GM21737 (cell line): ENCODE data around the gene ILKAP.

Experiments
- ATAC-seq: cut with Tn5 transposase; IDR thresholded peaks from one replicate; pipeline ENCODE4 v1.9.1; 2021; ENCODE audit warnings: mild to moderate bottlenecking, moderate library complexity; ENCODE audit not compliant: unreplicated experiment

The ILKAP gene, protein sequence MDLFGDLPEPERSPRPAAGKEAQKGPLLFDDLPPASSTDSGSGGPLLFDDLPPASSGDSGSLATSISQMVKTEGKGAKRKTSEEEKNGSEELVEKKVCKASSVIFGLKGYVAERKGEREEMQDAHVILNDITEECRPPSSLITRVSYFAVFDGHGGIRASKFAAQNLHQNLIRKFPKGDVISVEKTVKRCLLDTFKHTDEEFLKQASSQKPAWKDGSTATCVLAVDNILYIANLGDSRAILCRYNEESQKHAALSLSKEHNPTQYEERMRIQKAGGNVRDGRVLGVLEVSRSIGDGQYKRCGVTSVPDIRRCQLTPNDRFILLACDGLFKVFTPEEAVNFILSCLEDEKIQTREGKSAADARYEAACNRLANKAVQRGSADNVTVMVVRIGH

DNA sequence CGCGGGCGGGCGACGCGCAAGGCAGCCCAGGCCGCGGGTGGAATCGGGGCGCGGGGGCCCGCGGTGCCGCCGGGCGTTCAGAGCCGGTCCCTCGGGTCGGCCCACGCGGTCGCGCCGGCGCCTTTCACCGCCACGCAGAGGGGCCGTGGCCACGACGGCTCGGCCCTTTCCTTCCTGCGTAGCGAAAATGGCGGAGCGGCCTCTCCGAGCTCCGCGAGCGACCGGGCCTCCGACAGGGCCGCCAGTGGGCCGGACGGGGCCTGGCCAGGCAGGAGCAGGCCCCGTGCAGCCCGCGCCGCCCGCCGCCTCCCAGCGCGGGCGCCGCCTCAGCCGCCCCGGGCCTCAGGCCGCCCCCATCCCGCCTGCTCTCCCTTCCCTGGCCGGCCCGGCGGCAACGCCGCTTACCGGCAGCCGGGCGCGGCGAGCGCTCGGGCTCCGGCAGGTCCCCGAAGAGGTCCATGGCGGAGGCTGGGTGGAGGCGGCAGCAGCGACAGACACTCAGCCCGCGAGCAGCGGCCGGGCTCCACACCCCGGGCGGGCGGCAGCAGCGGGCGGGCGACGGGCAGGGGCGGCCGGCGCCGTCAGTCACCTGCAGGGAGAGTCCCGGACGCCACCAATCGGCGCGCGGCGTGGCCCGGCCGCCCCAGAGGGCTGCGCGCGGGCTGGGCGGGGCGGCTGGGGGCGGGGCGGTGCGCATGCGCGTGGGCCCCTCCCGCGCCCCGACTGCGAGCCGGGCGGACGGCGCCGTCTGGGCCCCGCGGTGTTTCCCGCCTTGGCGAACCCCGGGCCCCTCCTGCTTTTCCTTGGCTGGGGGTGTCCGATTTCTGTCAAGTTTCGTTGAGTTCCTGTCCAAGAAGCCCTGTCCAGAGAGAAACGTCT, at the start of gene ILKAP:
ILKAP (minus strand) TSS at position 602 of the 879 bp plus-strand sequence; CDS start at position 460, 142 bp downstream.
- ATAC-seq, result peak; percentile 94

DNA sequence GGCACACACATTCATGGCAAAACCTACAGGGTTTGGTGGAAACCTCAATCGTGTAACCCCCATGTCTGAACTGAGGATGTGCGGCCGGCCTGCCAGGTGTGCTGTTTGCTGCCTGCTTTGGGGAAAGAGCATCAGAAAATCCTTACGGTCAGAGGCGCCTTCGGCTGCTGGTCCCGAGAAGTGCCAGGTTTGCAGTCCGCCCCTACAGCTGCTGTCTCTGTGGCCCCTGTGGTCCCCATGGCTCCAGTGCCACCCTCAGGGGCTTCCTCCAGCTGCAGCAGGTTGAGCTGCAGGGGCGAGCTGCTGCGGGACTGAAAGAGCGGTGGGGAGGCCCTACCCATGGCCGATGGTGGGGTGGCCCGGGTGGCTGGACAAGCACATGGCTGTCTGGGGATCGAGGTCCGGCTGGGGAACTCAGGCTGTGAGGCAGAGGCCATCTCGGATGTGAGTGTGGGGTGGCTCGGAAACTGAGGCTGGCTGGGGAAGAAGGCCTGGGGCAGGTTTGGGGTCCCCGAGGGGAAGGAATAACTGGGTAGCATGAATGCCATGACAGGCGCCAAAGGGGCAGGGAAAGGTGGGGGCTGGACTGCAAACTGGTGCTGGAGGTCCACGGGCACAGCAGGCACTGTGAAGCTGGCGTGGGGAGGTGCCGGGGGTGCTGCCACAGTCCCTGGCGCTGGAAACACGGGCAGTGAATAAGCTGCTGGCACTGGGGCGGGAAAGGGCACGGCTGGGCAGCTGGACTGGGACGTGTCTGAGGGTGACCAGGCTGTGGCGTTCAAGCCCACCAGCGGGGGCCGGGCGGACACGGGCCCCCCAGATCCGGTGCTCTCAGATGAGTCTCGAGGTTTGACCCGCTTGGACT, 49.5 kb upstream of the ILKAP start:
- ATAC-seq, result no peak

GRCh38 chr2:238251986-238252385, 48.5 kb upstream of the ILKAP start:
- ATAC-seq, result no peak

- no peak for ATAC-seq
Observed at GRCh38 chr2:238251331-238251730, 47.8 kb upstream of the ILKAP start.

- ATAC-seq, result no peak
Observed at GRCh38 chr2:238250896-238251295, 47.4 kb upstream of the ILKAP start.

- ATAC-seq, result no peak
Observed at GRCh38 chr2:238247841-238248453, 44.5 kb upstream of the ILKAP start.

GRCh38 chr2:238247002-238247822, 43.7 kb upstream of the ILKAP start:
- no peak for ATAC-seq

- no peak for ATAC-seq
Observed at GRCh38 chr2:238244151-238244550, 40.7 kb upstream of the ILKAP start.

DNA sequence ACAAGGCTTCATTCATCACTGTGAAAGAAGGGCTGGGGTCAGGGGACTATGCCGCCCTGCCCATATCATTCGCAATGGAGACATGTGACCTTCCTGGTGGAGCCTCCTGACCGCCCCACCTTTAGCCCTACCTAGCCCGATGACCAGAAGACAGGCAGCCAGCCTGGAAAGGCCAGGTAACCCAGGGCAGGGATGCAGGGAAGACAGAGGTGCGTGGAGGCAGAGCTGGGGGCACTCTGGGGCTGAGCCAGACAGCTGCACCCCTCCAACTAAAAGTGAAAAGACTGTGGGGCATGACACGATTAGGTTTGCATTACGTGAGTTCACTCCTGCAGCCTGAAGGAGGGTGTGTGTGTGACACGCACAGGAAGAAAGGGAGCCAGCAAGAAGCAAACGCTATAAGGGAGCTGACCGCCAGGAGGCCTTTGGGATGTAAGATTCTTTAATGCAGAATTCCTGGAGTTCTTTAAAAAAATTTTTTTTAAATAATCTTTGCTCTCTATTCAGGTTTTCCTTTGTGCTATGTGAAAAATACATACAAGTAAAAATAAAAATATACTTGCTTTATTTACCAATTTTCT, 40.1 kb upstream of the ILKAP start:
- no peak for ATAC-seq

DNA sequence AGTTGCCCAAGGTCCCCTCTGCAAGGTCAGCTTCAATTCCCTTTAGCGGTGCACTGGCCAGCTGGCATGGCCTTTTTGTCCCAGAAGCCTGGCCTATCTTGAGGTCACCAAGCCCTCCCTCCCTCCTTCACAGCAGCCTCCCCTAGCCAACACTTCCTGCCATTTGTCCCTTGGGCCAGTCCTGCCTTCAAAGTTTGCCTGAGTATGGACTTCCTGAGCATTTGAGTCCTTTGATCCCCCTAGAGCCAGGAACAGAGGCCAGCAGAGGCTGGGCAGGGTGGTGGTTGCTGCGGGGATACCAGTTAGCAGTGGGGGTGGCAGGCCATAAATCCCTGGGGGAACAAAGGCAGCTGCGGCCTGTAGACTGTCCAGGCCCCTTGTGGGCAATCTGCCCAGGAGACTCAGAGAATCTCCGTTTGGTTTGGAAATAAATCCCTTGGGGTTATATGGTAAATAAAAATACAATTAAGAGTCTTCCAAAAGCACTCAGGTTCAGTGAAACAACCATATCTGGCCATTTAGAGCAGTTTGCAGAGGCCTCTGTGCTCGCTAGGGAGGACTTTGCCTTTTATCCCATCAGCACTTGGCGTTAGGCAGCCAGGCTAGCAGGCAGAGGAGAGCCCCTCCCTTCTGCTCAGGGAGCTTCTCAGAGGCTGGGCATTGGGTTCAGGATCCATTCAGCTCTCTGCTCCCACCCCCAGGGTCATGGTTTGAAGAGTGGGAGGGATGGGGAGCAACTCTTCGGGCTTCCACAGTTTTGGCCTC, 39.4 kb upstream of the ILKAP start:
- no peak for ATAC-seq

- ATAC-seq, result no peak
Observed at GRCh38 chr2:238241970-238242369, 38.5 kb upstream of the ILKAP start.

GRCh38 chr2:238240757-238241711, 37.5 kb upstream of the ILKAP start:
- ATAC-seq, result no peak

DNA sequence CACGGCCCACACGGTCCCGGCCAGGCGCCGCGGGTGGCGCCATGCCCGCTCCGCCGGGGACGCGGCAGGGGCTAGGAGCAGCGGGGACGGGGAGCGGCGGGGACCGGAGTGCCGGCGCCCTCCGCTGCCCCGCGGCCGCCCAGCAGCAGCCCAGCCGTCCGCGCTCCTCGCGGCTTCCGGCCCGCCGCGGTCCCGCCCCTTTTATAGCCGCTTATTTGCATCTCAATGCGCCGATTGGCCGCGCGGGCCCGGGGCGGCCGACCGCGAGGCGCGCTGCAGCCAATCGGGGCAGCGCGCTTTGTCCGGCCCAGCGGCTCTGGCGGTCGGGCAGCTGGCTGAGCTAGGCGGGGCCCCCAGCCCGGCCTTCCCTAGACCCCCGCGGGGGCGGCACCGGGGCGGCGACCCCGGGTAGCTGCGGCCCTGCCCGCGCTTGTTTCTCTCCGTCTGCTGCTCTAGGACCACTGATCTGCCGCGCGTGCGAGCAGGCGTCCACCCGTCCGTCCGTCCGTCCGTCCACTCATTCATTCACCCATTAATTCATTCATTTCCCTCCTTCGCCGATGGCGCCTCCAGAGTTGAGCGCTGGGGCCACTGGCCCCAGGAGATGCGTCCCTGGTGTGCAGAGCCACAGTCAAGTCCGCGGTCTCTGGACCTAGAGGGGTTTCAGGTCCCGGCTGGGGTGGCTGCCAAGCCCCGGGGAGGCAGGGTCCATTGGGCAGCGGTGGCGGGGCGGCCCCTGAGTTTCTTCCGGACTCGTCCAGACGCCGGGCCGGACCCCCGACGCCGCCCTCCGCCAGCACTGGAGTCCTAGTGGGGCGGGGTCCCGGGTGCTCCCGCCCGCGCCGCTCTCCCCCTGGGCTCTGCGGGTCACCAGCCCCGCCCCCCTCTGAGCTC, 36.6 kb upstream of the ILKAP start, which contains the start of gene HES6:
HES6 (minus strand) TSS at position 176 of the 894 bp plus-strand sequence; CDS start at position 43, 133 bp downstream.
- peak; percentile 80 for ATAC-seq

DNA sequence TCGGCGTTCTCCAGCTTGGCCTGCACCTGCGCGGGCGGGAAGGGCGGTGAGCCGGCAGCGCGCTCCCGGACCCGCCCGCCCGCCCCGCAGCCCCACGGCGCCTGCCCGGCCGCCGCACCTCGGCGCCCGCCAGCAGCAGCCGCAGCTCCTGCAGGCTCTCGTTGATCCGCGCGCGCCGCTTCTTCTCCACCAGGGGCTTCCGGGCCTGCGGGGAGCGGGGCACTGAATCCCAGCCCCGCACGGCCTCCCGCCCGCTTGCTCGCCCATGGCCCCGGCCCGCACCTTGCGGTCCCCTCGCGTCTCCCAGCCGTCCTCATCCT, 36.0 kb upstream of the ILKAP start:
- ATAC-seq, result peak; percentile 3

GRCh38 chr2:238238766-238239542, 35.5 kb upstream of the ILKAP start:
- peak; percentile 2 for ATAC-seq

DNA sequence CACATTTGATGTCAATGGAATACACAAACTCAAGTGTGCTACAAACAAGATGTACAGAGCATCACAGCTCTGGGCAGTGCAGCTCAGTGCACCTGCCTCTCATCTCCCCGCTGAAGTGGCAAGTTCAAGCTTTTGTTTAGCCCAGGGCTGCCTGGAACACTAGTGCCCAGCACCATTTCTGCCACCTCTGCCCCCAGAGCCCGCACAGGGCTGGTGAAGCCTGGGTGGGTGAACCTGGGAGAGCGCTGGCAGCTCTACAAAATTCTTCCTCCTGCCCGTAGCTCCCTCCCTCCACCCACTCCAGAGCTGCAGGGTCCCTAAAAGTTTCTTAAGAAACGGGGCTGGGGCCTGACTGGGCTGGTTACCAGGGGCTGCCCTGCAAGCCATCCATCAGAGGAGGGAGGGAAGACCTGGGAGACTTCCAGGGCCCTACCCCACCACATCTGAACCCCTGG, 34.8 kb upstream of the ILKAP start:
- ATAC-seq, result no peak
